ENCODE measurements around the gene CHKA.

CHKA gene

GRCh38 chr11:68016904-68017817 lies 104.0 kb downstream of the CHKA start:
- in situ Hi-C loops (cut with HindIII; ENCODE audit: low sequenced_read_pairs), result no loop called here

GRCh38 chr11:68016161-68016903 lies 104.9 kb downstream of the CHKA start:
- in situ Hi-C loops (cut with HindIII; ENCODE audit: low sequenced_read_pairs), result no loop called here

- in situ Hi-C loops (cut with HindIII; ENCODE audit: low sequenced_read_pairs), result no loop called here
Measured at GRCh38 chr11:68015467-68015866, 105.7 kb downstream of the CHKA start.

GRCh38 chr11:68014947-68015447 lies 106.2 kb downstream of the CHKA start:
- in situ Hi-C loops (cut with HindIII; ENCODE audit: low sequenced_read_pairs), result no loop called here

GRCh38 chr11:68014157-68014946 lies 106.8 kb downstream of the CHKA start:
- in situ Hi-C loops (cut with HindIII; ENCODE audit: low sequenced_read_pairs), result no loop called here

GRCh38 chr11:68013611-68014156 lies 107.5 kb downstream of the CHKA start:
- in situ Hi-C loops (cut with HindIII; ENCODE audit: low sequenced_read_pairs), result no loop called here

GRCh38 chr11:68012843-68013610 lies 108.2 kb downstream of the CHKA start:
- in situ Hi-C loops (cut with HindIII; ENCODE audit: low sequenced_read_pairs), result no loop called here

- in situ Hi-C loops (cut with HindIII; ENCODE audit: low sequenced_read_pairs), result no loop called here
Measured at GRCh38 chr11:68012044-68012842, 108.9 kb downstream of the CHKA start.

GRCh38 chr11:68011051-68011943 lies 109.9 kb downstream of the CHKA start:
- in situ Hi-C loops (cut with HindIII; ENCODE audit: low sequenced_read_pairs), result no loop called here

- in situ Hi-C loops (cut with HindIII; ENCODE audit: low sequenced_read_pairs), result no loop called here
Measured at GRCh38 chr11:68010090-68011041, 110.8 kb downstream of the CHKA start, which contains the start of gene ALDH3B1. Gene ALDH3B1 (plus strand): TSS chr11:68010327. CDS start chr11:68015298, 4,971 bp downstream.

GRCh38 chr11:68009391-68010089 lies 111.6 kb downstream of the CHKA start:
- in situ Hi-C loops (cut with HindIII; ENCODE audit: low sequenced_read_pairs), result no loop called here

- in situ Hi-C loops (cut with HindIII; ENCODE audit: low sequenced_read_pairs), result no loop called here
Measured at GRCh38 chr11:68008381-68009337, 112.5 kb downstream of the CHKA start.

- in situ Hi-C loops (cut with HindIII; ENCODE audit: low sequenced_read_pairs), result no loop called here
Measured at GRCh38 chr11:68007498-68008380, 113.4 kb downstream of the CHKA start.

GRCh38 chr11:68006606-68007166 lies 114.5 kb downstream of the CHKA start:
- in situ Hi-C loops (cut with HindIII; ENCODE audit: low sequenced_read_pairs), result no loop called here

All from endothelial cell of hepatic sinusoid (primary cell).